HG03469 (cell line): ENCODE results near the gene F5.

Experiments
- ATAC-seq: cut with Tn5 transposase; IDR thresholded peaks from one replicate; pipeline ENCODE4 v1.9.1; 2021; ENCODE audit warnings: mild to moderate bottlenecking, moderate library complexity, moderate number of reproducible peaks; ENCODE audit not compliant: unreplicated experiment

The F5 gene

DNA sequence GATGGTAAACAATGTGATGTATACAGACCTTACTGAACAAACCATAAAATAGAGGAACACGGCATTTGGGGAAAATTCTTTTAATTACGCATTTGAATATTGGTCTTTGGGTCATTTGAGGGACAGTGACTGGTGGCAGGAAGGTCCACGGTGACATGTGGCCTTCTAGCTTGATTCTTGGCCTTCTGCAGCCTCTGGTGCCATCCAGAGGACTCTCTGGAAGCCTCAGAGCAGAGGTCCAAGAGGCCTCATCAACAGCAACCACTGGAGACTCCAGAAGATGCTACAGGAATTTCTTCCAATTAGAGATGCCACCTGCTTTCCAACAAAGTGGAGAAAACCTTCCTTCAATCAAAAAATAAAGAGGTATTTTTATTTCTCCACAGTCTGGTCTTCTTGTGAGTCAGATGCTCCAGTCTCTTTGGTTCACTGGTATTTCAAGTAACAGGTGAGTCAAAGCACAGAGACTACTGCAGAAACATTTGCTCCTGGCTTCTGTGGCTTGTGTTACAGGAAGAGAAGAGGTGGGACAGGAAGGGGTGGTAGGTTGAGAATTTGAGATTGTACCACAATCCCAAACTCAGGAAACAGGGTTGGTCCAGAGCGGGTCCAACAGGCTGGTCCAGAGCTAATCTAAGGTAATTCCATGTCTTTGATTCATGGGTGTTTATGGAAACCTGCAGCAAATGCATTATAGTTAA is 2.7 kb upstream of the F5 start:
- no peak for ATAC-seq

DNA sequence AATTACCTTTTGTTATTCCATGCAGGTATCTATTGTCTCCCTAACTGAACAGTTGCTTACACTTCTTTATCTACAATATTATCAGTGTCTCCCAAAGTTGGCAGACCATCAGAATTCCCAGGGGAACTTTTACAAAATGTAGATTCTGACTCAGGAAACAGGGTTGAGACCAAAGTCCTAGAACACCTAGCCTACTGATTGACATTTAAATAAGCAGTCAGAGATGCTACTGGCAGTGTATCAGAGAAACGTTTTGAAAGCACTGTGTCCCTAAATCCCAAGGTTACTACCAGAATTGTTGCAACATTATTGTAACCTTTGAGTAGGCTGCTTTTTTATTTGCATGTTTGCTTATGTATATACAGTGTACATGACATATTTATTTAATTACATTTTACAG is 1.8 kb upstream of the F5 start:
- no peak for ATAC-seq

DNA sequence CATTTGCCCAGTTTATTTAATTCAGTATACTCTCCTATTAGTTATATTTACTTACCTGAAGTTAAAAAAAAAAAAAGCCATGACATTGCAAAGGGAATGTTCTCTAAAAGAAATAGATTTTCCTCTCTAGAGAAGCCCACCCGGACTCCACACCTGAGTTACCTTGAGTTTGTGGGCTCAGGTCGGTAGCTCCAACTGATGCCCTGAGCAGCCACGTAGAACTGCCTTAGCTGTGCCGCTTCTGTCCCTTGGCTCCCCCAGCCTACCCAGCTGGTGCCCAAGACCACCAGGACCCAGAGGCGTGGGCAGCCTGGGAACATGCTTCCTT is 250 bp downstream of the F5 start:
- ATAC-seq: no peak

DNA sequence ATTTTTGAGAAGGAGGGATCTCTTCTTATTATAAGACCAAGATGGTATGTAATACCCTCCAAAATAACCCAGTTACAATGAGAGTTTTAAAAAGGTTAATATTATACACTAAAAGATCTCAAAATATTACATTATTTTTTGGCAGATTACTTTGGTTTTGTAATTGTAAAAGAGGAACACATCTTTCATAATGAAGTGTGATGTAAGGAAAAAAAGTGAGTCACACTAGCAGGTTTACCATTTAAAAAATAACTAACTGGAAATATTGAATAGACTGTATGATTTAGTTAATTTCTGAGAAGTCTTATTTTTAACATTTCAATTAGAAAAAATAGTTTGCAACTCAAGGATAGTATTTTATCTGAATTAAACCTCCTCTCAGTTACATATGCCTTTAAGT is 1.1 kb downstream of the F5 start:
- ATAC-seq: no peak

DNA sequence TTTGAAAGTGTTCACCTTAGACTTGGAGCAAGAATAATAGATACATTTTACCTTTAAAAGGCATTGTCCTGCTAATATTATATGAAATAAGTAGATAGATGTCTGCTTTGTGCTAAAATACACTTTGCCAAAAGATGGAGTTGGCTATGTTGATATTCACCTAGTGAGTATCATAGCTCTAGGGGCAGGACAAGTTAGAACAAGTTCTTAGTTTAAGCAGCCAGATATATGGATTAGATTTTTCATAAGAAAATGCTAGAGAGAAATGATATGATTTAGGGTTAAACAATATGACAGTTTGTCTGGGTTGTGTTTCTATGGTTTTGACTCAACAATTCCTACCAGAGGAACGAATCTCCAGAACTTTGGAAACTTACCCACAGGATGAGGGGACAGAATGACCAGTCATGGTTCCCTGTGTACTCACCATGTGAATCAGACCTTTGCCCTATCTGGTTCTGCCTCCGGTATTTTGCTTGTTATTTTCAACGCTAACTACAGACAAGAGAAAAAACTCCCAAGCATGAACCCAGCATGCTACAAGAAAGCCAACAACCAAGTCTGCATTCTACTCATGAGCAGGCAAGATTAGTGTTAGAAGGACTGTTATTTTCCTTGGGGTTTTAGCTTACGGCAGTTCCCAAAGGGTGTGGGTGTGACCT is 1.7 kb downstream of the F5 start:
- no peak for ATAC-seq

- ATAC-seq: no peak
Observed at GRCh38 chr1:169577981-169578738, 8.1 kb downstream of the F5 start.

DNA sequence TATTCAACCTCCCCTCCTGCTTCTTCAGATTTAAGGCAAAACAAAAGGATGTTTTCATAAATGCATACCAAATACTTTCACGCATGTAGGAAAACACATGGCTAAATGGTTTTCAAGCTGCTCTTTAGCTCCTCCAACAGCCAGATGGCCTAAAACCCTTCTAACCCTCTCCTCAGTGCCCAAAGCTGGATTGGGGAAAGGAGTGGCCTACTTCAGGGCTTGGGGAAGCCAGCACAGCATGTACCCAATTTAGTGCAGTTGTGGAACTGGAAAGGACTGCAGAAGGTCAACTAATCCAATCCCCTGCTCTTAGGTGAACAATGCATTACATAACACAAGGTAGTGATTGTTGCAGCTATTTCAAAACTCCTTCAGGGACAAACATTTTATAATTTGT is 9.3 kb downstream of the F5 start:
- ATAC-seq: no peak

DNA sequence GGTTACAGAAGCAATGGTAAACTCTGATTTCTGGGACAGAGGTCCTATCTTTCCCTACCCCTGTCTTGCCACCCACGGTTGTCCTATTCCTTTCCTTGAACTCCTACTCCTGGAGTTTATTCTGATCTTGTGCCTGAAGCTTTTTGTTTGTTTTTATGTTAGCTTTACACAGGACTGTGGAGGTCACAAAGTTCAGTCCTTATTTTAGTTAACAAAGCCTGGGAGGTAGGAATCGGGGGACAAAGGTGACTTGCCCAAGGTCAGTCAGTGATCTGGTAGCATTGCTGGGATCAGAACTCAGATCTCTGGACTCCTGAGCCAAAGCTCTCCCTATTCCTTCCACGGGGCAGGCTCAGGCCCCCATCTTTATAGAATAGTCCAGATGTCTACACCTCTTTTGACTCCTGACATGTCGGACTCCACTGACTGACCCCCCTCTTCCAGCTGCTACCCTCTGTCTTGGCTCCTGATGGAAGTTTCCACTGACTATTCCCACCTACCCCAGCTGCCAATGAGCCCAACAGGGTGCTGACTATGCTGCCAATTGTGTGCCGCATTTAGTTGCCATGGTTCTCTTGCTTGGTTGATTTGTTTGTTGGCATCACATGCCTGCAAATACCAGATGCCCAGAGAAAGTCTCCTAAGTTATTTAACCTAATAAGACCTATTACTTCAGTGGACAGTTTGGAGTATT is 9.9 kb downstream of the F5 start:
- no peak for ATAC-seq

DNA sequence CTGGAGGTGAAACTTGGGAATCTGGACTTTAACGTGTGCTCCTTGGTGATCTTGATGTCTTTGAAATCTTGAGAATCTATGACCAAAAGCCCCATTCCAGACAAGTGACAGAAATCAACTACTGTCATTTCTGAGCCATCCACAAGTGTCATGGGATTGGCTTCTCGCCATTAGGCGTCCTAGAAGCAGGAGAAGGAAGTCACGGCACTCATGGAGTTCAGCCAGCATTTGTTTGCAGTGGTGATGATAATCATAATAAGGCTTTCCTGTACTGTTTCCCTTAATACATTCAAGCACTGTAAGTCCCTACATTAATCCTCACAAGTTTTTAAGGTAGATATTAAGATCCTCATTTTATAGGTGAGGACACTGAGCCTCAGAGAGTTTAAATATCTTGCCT is 11.9 kb downstream of the F5 start:
- ATAC-seq: no peak

DNA sequence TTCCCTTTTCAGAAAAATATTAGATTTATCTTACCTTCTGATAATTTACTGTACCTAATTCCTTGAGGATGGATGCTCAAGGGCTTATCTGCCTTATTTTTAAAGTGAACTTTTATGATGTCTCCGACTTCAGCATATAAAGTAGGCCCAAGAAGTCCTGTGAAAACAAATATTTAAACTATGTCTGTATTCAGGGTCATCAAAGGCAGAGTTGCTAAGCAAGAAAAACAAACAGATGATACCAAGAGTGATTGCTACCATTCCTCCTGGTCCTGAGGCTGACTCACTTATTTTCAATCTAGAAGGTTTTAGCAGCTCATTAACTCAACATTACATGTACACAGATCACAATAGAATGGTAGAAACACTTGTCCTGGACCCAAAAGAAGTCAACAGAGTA is 14.1 kb downstream of the F5 start:
- no peak for ATAC-seq

DNA sequence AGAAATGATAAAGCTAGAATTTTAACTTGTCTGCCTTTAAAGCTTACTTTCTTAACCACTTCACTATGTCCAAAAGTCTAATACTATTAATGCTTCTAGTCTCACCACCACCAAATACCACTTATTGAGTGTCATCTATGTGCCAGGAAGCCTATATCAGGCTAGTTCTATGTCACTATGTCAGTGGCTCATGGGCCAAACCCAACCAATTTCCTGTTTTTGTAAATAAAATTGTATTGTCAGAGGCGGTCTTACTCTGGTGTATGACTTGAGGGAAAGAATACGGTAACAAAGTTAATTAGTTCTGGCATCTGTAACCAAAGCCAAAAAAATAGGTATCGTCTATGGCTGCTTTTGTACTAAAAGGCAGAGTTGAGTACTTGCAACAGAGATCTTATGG is 14.8 kb downstream of the F5 start:
- no peak for ATAC-seq

GRCh38 chr1:169570172-169570574 is 16.1 kb downstream of the F5 start:
- ATAC-seq: no peak

GRCh38 chr1:169568497-169568896 is 17.8 kb downstream of the F5 start:
- ATAC-seq: no peak

DNA sequence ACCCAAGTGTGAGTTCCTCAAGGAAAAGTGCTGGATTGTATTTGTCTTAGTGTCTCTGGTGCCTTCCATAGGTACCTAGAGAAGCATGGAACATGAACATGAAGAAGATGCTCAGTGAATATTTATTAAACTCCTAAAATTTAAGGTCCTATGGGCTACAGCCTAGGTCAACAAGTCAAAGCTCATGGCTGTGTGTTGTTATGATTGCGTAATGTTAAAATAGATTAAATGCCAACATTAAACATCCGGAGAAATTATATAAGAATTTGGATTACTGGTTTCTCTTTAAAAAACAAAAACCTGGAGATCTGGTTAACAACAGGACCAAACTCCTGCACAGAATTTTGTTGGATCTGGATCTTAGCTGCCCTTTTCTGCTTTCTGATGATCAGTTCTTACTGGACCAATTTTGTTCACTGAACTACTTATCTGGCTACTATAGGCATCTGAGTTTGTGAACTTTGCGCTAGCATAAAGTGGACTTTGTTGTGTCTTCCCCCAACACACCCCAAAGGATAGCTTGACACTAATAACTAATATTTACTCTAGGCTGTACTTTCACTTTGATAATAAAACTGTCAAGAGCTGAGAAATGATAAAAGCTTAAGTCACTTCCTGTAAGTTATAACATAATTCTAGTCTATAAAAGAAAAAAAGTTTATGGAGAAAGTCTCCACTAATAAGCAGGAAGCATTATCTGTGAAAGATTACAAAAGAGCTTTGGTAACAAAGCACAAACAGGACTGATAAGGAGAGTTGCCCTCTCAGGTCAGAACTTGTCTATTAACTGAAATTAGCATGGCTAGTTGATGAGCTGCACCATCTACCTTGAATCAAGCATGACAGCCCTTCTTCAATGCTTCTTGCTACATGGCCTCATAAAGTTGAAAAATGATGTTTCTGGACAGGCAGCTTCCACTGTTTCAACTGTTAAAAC is 20.7 kb downstream of the F5 start:
- no peak for ATAC-seq

DNA sequence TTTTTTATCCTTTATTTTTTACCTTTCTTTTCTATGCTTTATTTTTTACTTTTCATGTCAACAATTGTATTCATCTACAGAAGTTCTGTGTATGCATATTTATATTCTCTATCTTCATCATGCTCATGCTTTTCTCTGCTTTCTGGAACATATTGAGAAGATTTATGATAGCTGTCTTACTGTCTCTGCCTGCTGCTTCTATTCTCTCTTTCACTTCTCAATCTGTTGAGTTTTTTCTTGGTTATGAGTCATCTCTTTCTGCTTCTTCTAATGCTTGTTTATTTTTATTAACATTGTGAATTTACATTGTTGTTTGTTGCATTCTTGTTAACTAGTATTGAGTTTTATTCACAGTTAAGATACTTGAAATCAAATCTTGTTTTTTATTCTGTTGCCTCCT is 22.6 kb downstream of the F5 start:
- no peak for ATAC-seq

GRCh38 chr1:169563019-169563615 is 23.2 kb downstream of the F5 start:
- ATAC-seq: no peak

GRCh38 chr1:169561692-169562091 is 24.6 kb downstream of the F5 start:
- ATAC-seq: no peak

DNA sequence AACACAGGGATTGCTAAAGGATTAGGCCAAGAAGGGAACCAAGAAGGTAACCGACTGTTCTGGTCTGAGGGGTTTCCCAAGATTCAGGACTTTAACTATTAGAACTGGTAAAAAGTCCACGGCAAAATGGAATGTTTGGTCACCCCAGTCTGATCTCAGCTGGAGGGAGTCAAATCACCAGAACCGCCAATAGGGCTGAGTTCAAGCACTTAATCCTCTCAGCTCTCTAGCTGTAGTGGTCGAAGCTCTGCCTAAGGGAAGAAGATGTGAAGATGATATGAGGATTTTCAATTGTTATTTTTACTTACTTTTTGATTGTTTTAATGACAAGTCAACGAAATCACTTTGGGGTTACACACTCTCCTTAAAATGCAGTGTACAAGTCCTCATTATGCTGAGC is 29.1 kb downstream of the F5 start:
- ATAC-seq: no peak

GRCh38 chr1:169550294-169550693 is 36.0 kb downstream of the F5 start:
- no peak for ATAC-seq

- no peak for ATAC-seq
Observed at GRCh38 chr1:169548282-169548681, 38.0 kb downstream of the F5 start.
